GM12878 (cell line): ENCODE data around the gene JMJD6. TPM values are rescaled to one million over a fixed set of nuclear protein-coding genes. Genes with fewer than 3 reads are reported as not detected.

ENCODE experiments used
- ATAC-seq: fragments of 200-7000 bp; cut with Tn5 transposase; 3 replicates; pipeline ENCODE4 v1.9.1; 2020; ENCODE audit warnings: mild to moderate bottlenecking, moderate library complexity
- BruUV-seq: library from RNA; stranded (reverse); fragments of 400-500 nt; replicated peaks from 2 replicates; lab custom pipeline; 2021; lab: Mats Ljungman, UMichigan
- CTCF ChIA-PET: fragments of 300-600 bp; sonication (Branson Sonifier 250); formaldehyde crosslinking; extraction: SDS; loops from one replicate; lab custom pipeline; 2021; ENCODE audit warnings: inconsistent platforms; lab: Yijun Ruan, JAX
- POLR2A ChIA-PET: fragments of 350-600 bp; formaldehyde crosslinking; extraction: SDS; loops from one replicate; lab custom pipeline; 2021; ENCODE audit warnings: inconsistent platforms; lab: Charles Lee
- RAD21 ChIA-PET: fragments of 300-600 bp; sonication (Branson Sonifier 250); formaldehyde crosslinking; loops from one replicate; lab custom pipeline; 2023; ENCODE audit warnings: antibody characterized with exemption; ENCODE audit not compliant: unreplicated experiment; lab: Charles Lee
- SMC1A ChIA-PET: fragments of 300-600 bp; sonication (Branson Sonifier 250); formaldehyde crosslinking; loops from one replicate; lab custom pipeline; 2023; ENCODE audit not compliant: unreplicated experiment, uncharacterized antibody; lab: Charles Lee
- DNase-seq: peaks from one replicate; pipeline ENCODE4 v3.0.0-alpha.2; 2011; ENCODE audit warnings: low read depth, low spot score
- FAIRE-seq: peaks from 3 replicates; lab custom pipeline; 2011; peaks lifted over from hg19 to GRCh38; lab: Jason Lieb, UNC
- H2AFZ ChIP-seq: 2 replicates; pipeline ENCODE4 v1.6.0; 2011; ENCODE audit warnings: low read depth, low read length, control low read depth; ENCODE audit not compliant: control insufficient read depth
- H3K27ac ChIP-seq: 2 replicates; pipeline ENCODE4 v1.5.1; 2011; ENCODE audit warnings: control low read depth; ENCODE audit not compliant: control insufficient read depth, insufficient read depth
- H3K27me3 ChIP-seq, 2 experiments: replicated peaks in 1 of 2; 2 replicates each; pipeline versions ENCODE4 v1.6.0 to v1.6.1; 2011; ENCODE audit warnings: low read length in 1 of 2; ENCODE audit not compliant: control insufficient read depth in 2 of 2, insufficient read depth in 2 of 2
- H3K36me3 ChIP-seq, 2 experiments: 2 replicates each; pipeline ENCODE4 v1.5.1; 2011; ENCODE audit warnings: low read length in 1 of 2; ENCODE audit not compliant: control insufficient read depth in 2 of 2, insufficient read depth in 2 of 2
- H3K4me1 ChIP-seq: 2 replicates; pipeline ENCODE4 v1.6.1; 2011; ENCODE audit warnings: mild to moderate bottlenecking, low read length, moderate library complexity, mixed read lengths; ENCODE audit not compliant: control insufficient read depth, insufficient read depth
- H3K4me2 ChIP-seq: 2 replicates; pipeline ENCODE4 v1.6.0; 2011; ENCODE audit warnings: control low read depth; ENCODE audit not compliant: control insufficient read depth, insufficient read depth
- H3K4me3 ChIP-seq: fragments of 200-600 bp; sonication (generic); 2 replicates; pipeline ENCODE4 v1.5.1; 2016
- H3K79me2 ChIP-seq: 2 replicates; pipeline ENCODE4 v1.6.0; 2011; ENCODE audit warnings: low read length; ENCODE audit not compliant: control insufficient read depth, insufficient read depth
- H3K9ac ChIP-seq: 2 replicates; pipeline ENCODE4 v1.8.0; 2011; ENCODE audit warnings: low read length, control low read depth, mixed read lengths; ENCODE audit not compliant: control insufficient read depth, insufficient read depth
- H3K9me3 ChIP-seq: replicated peaks from 3 replicates; pipeline ENCODE4 v1.5.1; 2011; ENCODE audit warnings: mild to moderate bottlenecking, low read length; ENCODE audit not compliant: control insufficient read depth, insufficient read depth
- H4K20me1 ChIP-seq: 2 replicates; pipeline ENCODE4 v1.6.0; 2011; ENCODE audit not compliant: control insufficient read depth, insufficient read depth
- CBX3 ChIP-seq: fragments of 200-600 bp; sonication (generic); IDR thresholded peaks from 2 replicates; pipeline ENCODE4 v1.6.1; 2016; ENCODE audit warnings: low read depth, borderline replicate concordance
- E4F1 ChIP-seq: fragments of 450-650 bp; IDR thresholded peaks from 2 replicates; pipeline ENCODE4 v1.6.1; 2018; ENCODE audit warnings: borderline replicate concordance, mild to moderate bottlenecking; ENCODE audit not compliant: partially characterized antibody
- ETV6 ChIP-seq, 2 experiments: fragments of 450-650 bp in 1 of 2; IDR thresholded peaks in 1 of 2; conservative IDR thresholded peaks in 1 of 2; 2 replicates each; pipeline ENCODE4 v1.6.1; 2014; ENCODE audit warnings: antibody characterized with exemption in 1 of 2, borderline replicate concordance in 1 of 2, low read depth in 1 of 2, mild to moderate bottlenecking in 1 of 2, moderate library complexity in 1 of 2
- FOXK2 ChIP-seq: fragments of 450-650 bp; IDR thresholded peaks from 2 replicates; pipeline ENCODE4 v1.6.1; 2017; ENCODE audit warnings: mild to moderate bottlenecking, moderate library complexity
- IRF5 ChIP-seq: fragments of 450-650 bp; IDR thresholded peaks from 2 replicates; pipeline ENCODE4 v1.6.1; 2017; ENCODE audit warnings: borderline replicate concordance
- LARP7 ChIP-seq: fragments of 450-650 bp; IDR thresholded peaks from 2 replicates; pipeline ENCODE4 v1.6.1; 2017; ENCODE audit warnings: mild to moderate bottlenecking
- MLLT1 ChIP-seq: fragments of 450-650 bp; IDR thresholded peaks from 2 replicates; pipeline ENCODE4 v1.6.1; 2016; ENCODE audit warnings: mild to moderate bottlenecking
- PAX5 ChIP-seq: IDR thresholded peaks from 2 replicates; pipeline ENCODE4 v1.6.1; 2011; ENCODE audit warnings: low read depth, low read length, borderline replicate concordance
- SIX5 ChIP-seq: IDR thresholded peaks from 2 replicates; pipeline ENCODE4 v1.6.1; 2011; ENCODE audit warnings: mild to moderate bottlenecking, low read depth, low read length, moderate library complexity; ENCODE audit not compliant: severe bottlenecking
- SUZ12 ChIP-seq: fragments of 200-600 bp; sonication (generic); IDR thresholded peaks from one replicate; pipeline ENCODE4 v1.6.1; 2018; ENCODE audit warnings: antibody characterized with exemption, mild to moderate bottlenecking; ENCODE audit not compliant: unreplicated experiment
- ZNF592 ChIP-seq: fragments of 450-650 bp; IDR thresholded peaks from 2 replicates; pipeline ENCODE4 v1.6.1; 2017; ENCODE audit warnings: mild to moderate bottlenecking, moderate library complexity
- WGBS: methylation state at CpG from one replicate; pipeline ENCODE4 v1.1.6; 2016; ENCODE audit warnings: low lambda C conversion rate; ENCODE audit not compliant: insufficient replicate concordance, insufficient coverage; ENCODE audit errors: missing lambda C conversion rate; 5-methylcytosine and 5-hydroxymethylcytosine counted together
- in situ Hi-C: fragments of 300-500 bp; cut with MboI; formaldehyde crosslinking; loops from 9 replicates; pipeline ENCODE4 v1.14.3; 2018; ENCODE audit warnings: mixed read lengths
- intact Hi-C: fragments of 100-400 bp; cut with micrococcal nuclease; formaldehyde crosslinking; loops from one replicate; pipeline ENCODE4 v1.14.2; 2022; ENCODE audit not compliant: unreplicated experiment
- polyA plus RNA-seq, 11 experiments: library from polyadenylated mRNA; depleted of rRNA in 4 of 11; unstranded in 6 of 11; stranded (reverse) in 5 of 11; fragments of >200 nt; fragmentation: Nextera tagmentation in 4 of 11; fragmentation: Illumina TruSeq in 1 of 11; extraction: Ambion mirVana in 4 of 11; extraction: Trizol in 1 of 11; gene quantifications; 1 replicate in 1 of 11; 2 replicates in 10 of 11; pipeline versions ENCODE4 v1.2.1 to v1.2.3, GENCODE V29; 2011 to 2016; ENCODE audit warnings: inconsistent platforms in 2 of 11, missing spikeins in 2 of 11, low read depth in 1 of 11
- total RNA-seq, 4 experiments: library from RNA; depleted of rRNA in 3 of 4; stranded (reverse); fragments of >200 nt in 3 of 4; fragmentation: Illumina TruSeq in 1 of 4; extraction: Trizol in 1 of 4; gene quantifications; 2 replicates each; pipeline versions ENCODE4 v1.2.1 to v1.2.3, GENCODE V29; 2013 to 2021

JMJD6 gene
- total and polyA plus RNA-seq, 10 of the 15 experiments (the other 5 are each of a cell fraction or from before 2014, with no cell fraction given) = 1.2 to 36.0 (median 22.2) TPM

GRCh38 chr17:76737676-76738467 lies 11.5 kb upstream of the JMJD6 start, which contains the start of gene MFSD11:
Gene MFSD11 (plus strand): TSS chr17:76738119. CDS start chr17:76738353, 234 bp downstream.
- H3K9ac ChIP-seq = peak within 1 kb of the TSS; percentile 97
- H2AFZ ChIP-seq = peak within 1 kb of the TSS; percentile 80
- H3K9me3 ChIP-seq = no peaks in the 10 kb centered on the region; the same call in 2 of the 3 replicates
- H3K4me3 ChIP-seq = peak within 1 kb of the TSS; percentile 92
- DNase-seq (no peak), FAIRE-seq (no peak), ATAC-seq (peak; percentile 79)
- H3K36me3 ChIP-seq = peaks cover 7 to 20% of the 10 kb centered on the region in 2 experiments
- ChIA-PET POLR2A (interaction anchor here (0.6 to 6.4 kb wide), 3 partner anchors 9 to 66 kb away, joined by 3 to 60 read pairs (median 4); partner anchors contain the start of genes JMJD6 and METTL23), RAD21 (interaction anchor here (0.8 to 2.1 kb wide), 5 partner anchors 10 to 473 kb away, joined by 3 to 12 read pairs (median 4); no protein-coding TSS in a partner anchor), SMC1A (interaction anchor here (0.6 to 2.8 kb wide), 3 partner anchors 9 to 17 kb away, joined by 3 to 10 read pairs (median 5); partner anchors contain the start of gene METTL23), CTCF (interaction anchor here (1.1 to 1.3 kb wide), 4 partner anchors 10 to 23 kb away, joined by 3 to 5 read pairs (median 4); no protein-coding TSS in a partner anchor)
- WGBS = under 1% methylated on average over 57 of the region's 57 CpGs
- no TSS peak for BruUV-seq
- peak within 1 kb of the TSS; percentile 91 for H3K27ac ChIP-seq
- H3K27me3 ChIP-seq = no peaks in the 10 kb centered on the region
- peaks cover 60% of the 10 kb centered on the region for H3K79me2 ChIP-seq
- no peaks in the 10 kb centered on the region; the same call in 1 of the 2 replicates for H3K4me1 ChIP-seq
- in situ Hi-C loops (no loop called here), intact Hi-C loops (loop anchor here (10.0 kb wide), 1 partner anchor 347 kb away; no protein-coding TSS in a partner anchor)
- no peaks in the 10 kb centered on the region; the same call in 1 of the 2 replicates for H4K20me1 ChIP-seq
- H3K4me2 ChIP-seq = peak within 1 kb of the TSS; percentile 90
- TF ChIP-seq FOXK2 (no peak), ETV6 (conservative IDR thresholded peaks at IDR 0.05 in 1 of 2, IDR thresholded peaks at IDR 0.05 in 1 of 2; ENCODE audit: borderline replicate concordance in 1 of 2, low read depth in 1 of 2) (no peak), PAX5 (no peak), LARP7 (peak; percentile 85), IRF5 (no peak), ZNF592 (no peak), SIX5 (peak; percentile 83), E4F1 (no peak), SUZ12 (no peak), CBX3 (no peak), MLLT1 (peak; percentile 23; the same call in 1 of the 2 replicates)
